GM13976 (cell line): ENCODE measurements around the gene FFAR1.
A peak's percentile ranks its signal among the peaks of the same experiment; 100 is the strongest.

ENCODE experiments used
- DNase-seq: peaks from one replicate; pipeline ENCODE4 v3.0.0; 2012; ENCODE audit warnings: low spot score
- CTCF ChIP-seq: IDR thresholded peaks from 2 replicates; pipeline ENCODE4 v1.5.1; 2012; ENCODE audit warnings: borderline replicate concordance, mild to moderate bottlenecking; ENCODE audit not compliant: insufficient read depth; ENCODE audit errors: extremely low read depth, missing control alignments, control extremely low read depth
- in situ Hi-C: fragments of 300-500 bp; cut with MboI; formaldehyde crosslinking; loops from one replicate; pipeline ENCODE4 v1.12.0; 2022; ENCODE audit warnings: low sequenced_read_pairs, mixed read lengths, inconsistent platforms; ENCODE audit not compliant: unreplicated experiment

Gene FFAR1

GRCh38 chr19:35345671-35346111, 2.0 kb upstream of the FFAR1 start:
- in situ Hi-C loops = no loop called here
- DNase-seq = peak; percentile 58
- TF ChIP-seq CTCF = no peak

- in situ Hi-C loops = no loop called here
- DNase-seq = peak; percentile 84
- no peak for TF ChIP-seq CTCF
Observed at GRCh38 chr19:35346193-35347052, 1.3 kb upstream of the FFAR1 start.

GRCh38 chr19:35347930-35348298, 212 bp downstream of the FFAR1 start:
- in situ Hi-C loops = no loop called here
- DNase-seq = no peak
- TF ChIP-seq CTCF = no peak

- in situ Hi-C loops = no loop called here
- no peak for TF ChIP-seq CTCF
- DNase-seq = peak; percentile 39
Observed at GRCh38 chr19:35348911-35349611, 1.4 kb downstream of the FFAR1 start.

GRCh38 chr19:35349614-35350521, 2.2 kb downstream of the FFAR1 start:
- in situ Hi-C loops = loop anchor here (10.0 kb wide), 2 partner anchors 115 to 145 kb away; partner anchors contain the start of gene KRTDAP
- no peak for TF ChIP-seq CTCF
- DNase-seq = peak; percentile 36

GRCh38 chr19:35350591-35350990, 2.9 kb downstream of the FFAR1 start:
- in situ Hi-C loops = loop anchor here (10.0 kb wide), 2 partner anchors 114 to 144 kb away; partner anchors contain the start of gene KRTDAP
- TF ChIP-seq CTCF = no peak
- peak; percentile 37 for DNase-seq
